Activated T-cell treated with anti-CD3 and anti-CD28 coated beads, Interleukin-2, amount 50 U/mL, for 24 hours (primary cell): ENCODE data around the gene EIF2S3.

Source experiments
- DNase-seq: peaks from one replicate; pipeline ENCODE4 v3.0.0-alpha.2; 2020
- H3K27ac Mint-ChIP-seq: 2 replicates; pipeline ENCODE4 v1.8.0; 2020; ENCODE audit warnings: mild to moderate bottlenecking, mixed read lengths
- H3K27me3 Mint-ChIP-seq: 2 replicates; pipeline ENCODE4 v1.8.0; 2020; ENCODE audit warnings: mixed read lengths
- H3K36me3 Mint-ChIP-seq: 2 replicates; pipeline ENCODE4 v1.8.0; 2020; ENCODE audit warnings: low read depth, mixed read lengths
- H3K4me1 Mint-ChIP-seq: 2 replicates; pipeline ENCODE4 v1.8.0; 2020; ENCODE audit warnings: low read depth, mixed read lengths
- H3K4me3 Mint-ChIP-seq: 2 replicates; pipeline ENCODE4 v1.8.0; 2020; ENCODE audit warnings: mild to moderate bottlenecking, moderate library complexity, mixed read lengths
- H3K9me3 Mint-ChIP-seq: 2 replicates; pipeline ENCODE4 v1.8.0; 2020; ENCODE audit warnings: mixed read lengths

EIF2S3 gene

GRCh38 chrX:24054182-24055042 lies at the start of gene EIF2S3:
Gene EIF2S3, plus strand, starts transcription at chrX:24054956. Its CDS starts 13 bp downstream, at chrX:24054969.
- Mint-ChIP-seq H3K4me3 (no peak within 1 kb of the TSS), H3K4me1 (peaks cover 19% of the 10 kb centered on the region), H3K27me3 (peaks cover 8% of the 10 kb centered on the region), H3K9me3 (no peaks in the 10 kb centered on the region), H3K36me3 (peaks cover 21% of the 10 kb centered on the region), H3K27ac (no peak within 1 kb of the TSS)
- peak; percentile 91 for DNase-seq

- Mint-ChIP-seq H3K9me3 (no peaks in the 10 kb centered on the region), H3K36me3 (peaks cover 35% of the 10 kb centered on the region), H3K27ac (no peak overlapping the region), H3K27me3 (peaks cover 13% of the 10 kb centered on the region), H3K4me3 (no peak overlapping the region), H3K4me1 (peaks cover 24% of the 10 kb centered on the region)
- DNase-seq: no peak
These were observed 49.7 kb upstream of the EIF2S3 start for GRCh38 chrX:24005028-24005427.

- no peaks in the 10 kb centered on the region for H3K9me3 Mint-ChIP-seq
These were observed 48.9 kb upstream of the EIF2S3 start for GRCh38 chrX:24005867-24006266.

GRCh38 chrX:24012266-24012665 lies 42.5 kb upstream of the EIF2S3 start:
- no peak overlapping the region for H3K4me3 Mint-ChIP-seq
- no peak overlapping the region for H3K27ac Mint-ChIP-seq
- H3K27me3 Mint-ChIP-seq: peaks cover 35% of the 10 kb centered on the region

More at GRCh38 chrX:24005867-24006266, 48.9 kb upstream of the EIF2S3 start:
- Mint-ChIP-seq H3K4me3 (no peak overlapping the region), H3K36me3 (peaks cover 33% of the 10 kb centered on the region), H3K27me3 (peaks cover 21% of the 10 kb centered on the region), H3K27ac (no peak overlapping the region), H3K4me1 (peaks cover 32% of the 10 kb centered on the region)
- DNase-seq: no peak

GRCh38 chrX:24014388-24015018 lies 40.3 kb upstream of the EIF2S3 start:
- no peaks in the 10 kb centered on the region for H3K9me3 Mint-ChIP-seq

More at GRCh38 chrX:24012266-24012665, 42.5 kb upstream of the EIF2S3 start:
- DNase-seq: no peak
- Mint-ChIP-seq H3K4me1 (peaks cover 37% of the 10 kb centered on the region), H3K36me3 (peaks cover 21% of the 10 kb centered on the region), H3K9me3 (no peaks in the 10 kb centered on the region)

GRCh38 chrX:24017674-24018073 lies 37.1 kb upstream of the EIF2S3 start:
- H3K4me3 Mint-ChIP-seq: no peak overlapping the region
- no peak for DNase-seq
- H3K27ac Mint-ChIP-seq: no peak overlapping the region
- H3K36me3 Mint-ChIP-seq: peaks cover 29% of the 10 kb centered on the region
- H3K27me3 Mint-ChIP-seq: peaks cover 19% of the 10 kb centered on the region
- no peaks in the 10 kb centered on the region for H3K9me3 Mint-ChIP-seq
- H3K4me1 Mint-ChIP-seq: peaks cover 50% of the 10 kb centered on the region

More at GRCh38 chrX:24014388-24015018, 40.3 kb upstream of the EIF2S3 start:
- peak; percentile 57 for DNase-seq
- H3K36me3 Mint-ChIP-seq: peaks cover 25% of the 10 kb centered on the region
- H3K4me3 Mint-ChIP-seq: peak overlapping the region; percentile 32
- H3K27ac Mint-ChIP-seq: peak overlapping the region; percentile 83
- peaks cover 39% of the 10 kb centered on the region for H3K4me1 Mint-ChIP-seq
- peaks cover 28% of the 10 kb centered on the region for H3K27me3 Mint-ChIP-seq

GRCh38 chrX:24018809-24019208 lies 35.9 kb upstream of the EIF2S3 start:
- no peak for DNase-seq
- peaks cover 54% of the 10 kb centered on the region for H3K4me1 Mint-ChIP-seq
- H3K27me3 Mint-ChIP-seq: peaks cover 22% of the 10 kb centered on the region
- no peak overlapping the region for H3K27ac Mint-ChIP-seq
- peaks cover 39% of the 10 kb centered on the region for H3K36me3 Mint-ChIP-seq
- H3K9me3 Mint-ChIP-seq: no peaks in the 10 kb centered on the region
- H3K4me3 Mint-ChIP-seq: no peak overlapping the region

GRCh38 chrX:24019448-24019847 lies 35.3 kb upstream of the EIF2S3 start:
- no peaks in the 10 kb centered on the region for H3K9me3 Mint-ChIP-seq
- H3K4me1 Mint-ChIP-seq: peaks cover 49% of the 10 kb centered on the region
- no peak for DNase-seq
- peak overlapping the region; percentile 59 for H3K27ac Mint-ChIP-seq
- H3K27me3 Mint-ChIP-seq: peaks cover 22% of the 10 kb centered on the region
- peaks cover 40% of the 10 kb centered on the region for H3K36me3 Mint-ChIP-seq
- H3K4me3 Mint-ChIP-seq: no peak overlapping the region

- Mint-ChIP-seq H3K27ac (peak overlapping the region; percentile 12), H3K27me3 (peaks cover 18% of the 10 kb centered on the region), H3K36me3 (peaks cover 36% of the 10 kb centered on the region), H3K4me3 (peak overlapping the region; percentile 25), H3K4me1 (peaks cover 41% of the 10 kb centered on the region), H3K9me3 (no peaks in the 10 kb centered on the region)
- no peak for DNase-seq
These were observed 34.4 kb upstream of the EIF2S3 start for GRCh38 chrX:24020306-24020876.

GRCh38 chrX:24023544-24023943 lies 31.2 kb upstream of the EIF2S3 start:
- peaks cover 33% of the 10 kb centered on the region for H3K4me1 Mint-ChIP-seq
- peak overlapping the region; percentile 53 for H3K27ac Mint-ChIP-seq
- H3K9me3 Mint-ChIP-seq: no peaks in the 10 kb centered on the region
- DNase-seq: no peak
- peak overlapping the region; percentile 81 for H3K4me3 Mint-ChIP-seq
- peaks cover 22% of the 10 kb centered on the region for H3K27me3 Mint-ChIP-seq
- peaks cover 24% of the 10 kb centered on the region for H3K36me3 Mint-ChIP-seq

GRCh38 chrX:24023972-24024669 lies 30.6 kb upstream of the EIF2S3 start:
- peak overlapping the region; percentile 81 for H3K4me3 Mint-ChIP-seq
- H3K27ac Mint-ChIP-seq: peak overlapping the region; percentile 81
- H3K9me3 Mint-ChIP-seq: no peaks in the 10 kb centered on the region
- H3K36me3 Mint-ChIP-seq: peaks cover 24% of the 10 kb centered on the region
- H3K4me1 Mint-ChIP-seq: peaks cover 33% of the 10 kb centered on the region
- DNase-seq: no peak
- peaks cover 26% of the 10 kb centered on the region for H3K27me3 Mint-ChIP-seq

- Mint-ChIP-seq H3K36me3 (peaks cover 22% of the 10 kb centered on the region), H3K4me3 (peak overlapping the region; percentile 81), H3K4me1 (peaks cover 25% of the 10 kb centered on the region), H3K27me3 (peaks cover 33% of the 10 kb centered on the region), H3K9me3 (no peaks in the 10 kb centered on the region), H3K27ac (no peak overlapping the region)
- DNase-seq: peak; percentile 86
These were observed 29.7 kb upstream of the EIF2S3 start for GRCh38 chrX:24024819-24025740.

- Mint-ChIP-seq H3K9me3 (no peaks in the 10 kb centered on the region), H3K4me3 (peak overlapping the region; percentile 81), H3K27ac (peak overlapping the region; percentile 88), H3K36me3 (peaks cover 22% of the 10 kb centered on the region), H3K27me3 (peaks cover 38% of the 10 kb centered on the region), H3K4me1 (peaks cover 19% of the 10 kb centered on the region)
- DNase-seq: no peak
These were observed 28.9 kb upstream of the EIF2S3 start for GRCh38 chrX:24025741-24026403.
